Stomach (tissue), 9 donors: ENCODE measurements around the gene LSAMP. TPM values are rescaled to one million over a fixed set of nuclear protein-coding genes. Genes with fewer than 3 reads are reported as not detected.

ENCODE experiments used
- DNase-seq, 2 donors: peaks; one replicate each; pipeline versions ENCODE4 v3.0.0 to v3.0.0-alpha.2; 2013 to 2019
- H3K27ac ChIP-seq, 5 donors: fragments of 200-600 bp in 4 of 5; sonication (generic) in 4 of 5; one replicate each; pipeline ENCODE4 v1.5.1; 2013 to 2019; ENCODE audit warnings: mild to moderate bottlenecking in 1 of 5, moderate library complexity in 1 of 5
- H3K27me3 ChIP-seq, 3 donors: fragments of 200-600 bp; sonication (generic); one replicate each; pipeline ENCODE4 v1.5.1; 2017 to 2019; ENCODE audit warnings: mixed run types in 1 of 3
- H3K36me3 ChIP-seq, 4 donors: fragments of 200-600 bp; sonication (generic); 1 replicate in 3 of 4; 2 replicates in 1 of 4; pipeline ENCODE4 v1.5.1; 2016 to 2019
- H3K4me1 ChIP-seq, 4 donors: fragments of 200-600 bp; sonication (generic); one replicate each; pipeline ENCODE4 v1.5.1; 2016 to 2019
- H3K4me3 ChIP-seq, 4 donors: fragments of 200-600 bp; sonication (generic) in 3 of 4; one replicate each; pipeline ENCODE4 v1.5.1; 2016 to 2019; ENCODE audit warnings: mild to moderate bottlenecking in 1 of 4
- H3K9me3 ChIP-seq, 4 donors: fragments of 200-600 bp; sonication (generic); one replicate each; pipeline ENCODE4 v1.5.1; 2016 to 2019
- EP300 ChIP-seq: sonication (generic); formaldehyde crosslinking; IDR thresholded peaks from one replicate; pipeline ENCODE4 v1.6.1; 2017; ENCODE audit warnings: antibody characterized with exemption
- POLR2A ChIP-seq, 4 donors: fragments of 450-650 bp; IDR thresholded peaks; one replicate each; pipeline ENCODE4 v1.6.1; 2016; ENCODE audit warnings: antibody characterized with exemption in 4 of 4, control low read depth in 2 of 4, mild to moderate bottlenecking in 1 of 4, moderate library complexity in 1 of 4
- POLR2AphosphoS5 ChIP-seq, 3 donors: sonication (generic); formaldehyde crosslinking; IDR thresholded peaks; one replicate each; pipeline ENCODE4 v1.6.1; 2016; ENCODE audit warnings: antibody characterized with exemption in 3 of 3
- WGBS, 5 donors: extraction: QIAGEN DNeasy Blood & Tissue Kit in 3 of 5; methylation state at CpG; one replicate each; pipeline versions ENCODE4 v1.1.5 to v1.1.7; 2013 to 2018; 5-methylcytosine and 5-hydroxymethylcytosine counted together
- intact Hi-C: fragments of 100-400 bp; cut with DNase I; formaldehyde crosslinking; loops from one replicate; pipeline ENCODE4 v1.15.1; 2023; ENCODE audit warnings: low total_unique reads
- polyA plus RNA-seq, 3 donors: library from polyadenylated mRNA; stranded (reverse); fragments of 200-250 nt; gene quantifications; one replicate each; pipeline ENCODE4 v1.2.3, GENCODE V29; 2013
- total RNA-seq, 5 donors: library from RNA; depleted of rRNA; stranded (reverse); fragments of >200 nt; gene quantifications; one replicate each; pipeline versions ENCODE4 v1.1.0 to v1.2.3, GENCODE V29; 2014 to 2016
- TF ChIP-seq, protein P1 (sequence below), 7 experiments: fragments of 450-650 bp in 4 of 7; fragments of 200-600 bp in 3 of 7; sonication (generic) in 3 of 7; IDR thresholded peaks; one replicate each; pipeline ENCODE4 v1.5.1; 2016 to 2019; ENCODE audit warnings: antibody characterized with exemption in 7 of 7, control low read depth in 2 of 7, mild to moderate bottlenecking in 1 of 7
- donor health status: healthy with polysubstance abuse.
- donor health status: Bipolar disorder and iron deficiency.
- donor health status: healthy.

LSAMP gene
- total and polyA plus RNA-seq, 8 donors, result 1.1 to 20.7 (median 1.7) TPM

GRCh38 chr3:116298151-116298550 is 147.1 kb downstream of the LSAMP start:
- H3K9me3 ChIP-seq, result no peaks in the 10 kb centered on the region
- DNase-seq, result no peak
- no peak for TF ChIP-seq EP300
- TF ChIP-seq, protein P1, sequence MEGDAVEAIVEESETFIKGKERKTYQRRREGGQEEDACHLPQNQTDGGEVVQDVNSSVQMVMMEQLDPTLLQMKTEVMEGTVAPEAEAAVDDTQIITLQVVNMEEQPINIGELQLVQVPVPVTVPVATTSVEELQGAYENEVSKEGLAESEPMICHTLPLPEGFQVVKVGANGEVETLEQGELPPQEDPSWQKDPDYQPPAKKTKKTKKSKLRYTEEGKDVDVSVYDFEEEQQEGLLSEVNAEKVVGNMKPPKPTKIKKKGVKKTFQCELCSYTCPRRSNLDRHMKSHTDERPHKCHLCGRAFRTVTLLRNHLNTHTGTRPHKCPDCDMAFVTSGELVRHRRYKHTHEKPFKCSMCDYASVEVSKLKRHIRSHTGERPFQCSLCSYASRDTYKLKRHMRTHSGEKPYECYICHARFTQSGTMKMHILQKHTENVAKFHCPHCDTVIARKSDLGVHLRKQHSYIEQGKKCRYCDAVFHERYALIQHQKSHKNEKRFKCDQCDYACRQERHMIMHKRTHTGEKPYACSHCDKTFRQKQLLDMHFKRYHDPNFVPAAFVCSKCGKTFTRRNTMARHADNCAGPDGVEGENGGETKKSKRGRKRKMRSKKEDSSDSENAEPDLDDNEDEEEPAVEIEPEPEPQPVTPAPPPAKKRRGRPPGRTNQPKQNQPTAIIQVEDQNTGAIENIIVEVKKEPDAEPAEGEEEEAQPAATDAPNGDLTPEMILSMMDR (IDR thresholded peaks at IDR 0.05), result no peak
- TF ChIP-seq POLR2AphosphoS5 (IDR thresholded peaks at IDR 0.05), result no peak
- TF ChIP-seq POLR2A (IDR thresholded peaks at IDR 0.05), result no peak
- H3K36me3 ChIP-seq, result no peaks in the 10 kb centered on the region
- no peak overlapping the region for H3K27ac ChIP-seq
- intact Hi-C loops, result no loop called here
- H3K27me3 ChIP-seq, result no peaks in the 10 kb centered on the region
- H3K4me1 ChIP-seq, result no peaks in the 10 kb centered on the region
- no peak overlapping the region for H3K4me3 ChIP-seq
- 50 to 74% (median 59%) methylated on average over 1 of the region's 1 CpG for WGBS, 5 donors

GRCh38 chr3:116291141-116291540 is 154.1 kb downstream of the LSAMP start:
- Histone ChIP-seq H3K4me1 (no peaks in the 10 kb centered on the region), H3K27ac (no peak overlapping the region), H3K9me3 (no peaks in the 10 kb centered on the region), H3K27me3 (no peaks in the 10 kb centered on the region), H3K36me3 (no peaks in the 10 kb centered on the region), H3K4me3 (no peak overlapping the region)
- no peak for DNase-seq
- intact Hi-C loops, result no loop called here
- no peak for TF ChIP-seq POLR2AphosphoS5 (IDR thresholded peaks at IDR 0.05)
- WGBS, 5 donors, result 78 to 95% (median 92%) methylated on average over 4 of the region's 4 CpGs

DNA sequence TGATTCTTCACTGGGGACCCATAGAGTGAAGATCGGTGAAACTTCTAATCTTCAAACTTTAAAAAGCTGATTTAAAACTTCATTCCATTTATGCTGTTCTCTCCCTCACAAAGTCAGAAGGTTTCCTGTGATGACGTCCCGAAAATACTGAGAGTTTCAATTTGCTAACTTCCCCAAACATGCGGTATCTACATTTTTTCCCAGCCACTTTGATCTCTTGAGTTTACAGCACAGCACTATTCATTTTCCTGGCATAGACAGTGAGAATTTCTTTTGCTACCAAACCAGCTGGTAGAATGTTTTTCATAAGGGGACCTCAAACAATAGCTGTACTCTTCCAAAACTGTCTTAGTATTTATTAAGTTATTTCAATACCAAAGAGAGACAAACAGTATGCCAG is 156.8 kb downstream of the LSAMP start:
- H3K27ac ChIP-seq, result no peak overlapping the region
- no peaks in the 10 kb centered on the region for H3K36me3 ChIP-seq
- H3K4me1 ChIP-seq, result no peaks in the 10 kb centered on the region
- H3K27me3 ChIP-seq, result no peaks in the 10 kb centered on the region
- WGBS, 5 donors, result 53 to 75% (median 73%) methylated on average over 4 of the region's 4 CpGs
- H3K9me3 ChIP-seq, result no peaks in the 10 kb centered on the region
- DNase-seq, result peak in 1 of 2 donors; percentile 32
- intact Hi-C loops, result no loop called here
- TF ChIP-seq POLR2A (IDR thresholded peaks at IDR 0.05) (no peak), POLR2AphosphoS5 (IDR thresholded peaks at IDR 0.05) (no peak), EP300 (no peak)
- TF ChIP-seq, protein P1 (IDR thresholded peaks at IDR 0.05), result no peak
- H3K4me3 ChIP-seq, result no peak overlapping the region

DNA sequence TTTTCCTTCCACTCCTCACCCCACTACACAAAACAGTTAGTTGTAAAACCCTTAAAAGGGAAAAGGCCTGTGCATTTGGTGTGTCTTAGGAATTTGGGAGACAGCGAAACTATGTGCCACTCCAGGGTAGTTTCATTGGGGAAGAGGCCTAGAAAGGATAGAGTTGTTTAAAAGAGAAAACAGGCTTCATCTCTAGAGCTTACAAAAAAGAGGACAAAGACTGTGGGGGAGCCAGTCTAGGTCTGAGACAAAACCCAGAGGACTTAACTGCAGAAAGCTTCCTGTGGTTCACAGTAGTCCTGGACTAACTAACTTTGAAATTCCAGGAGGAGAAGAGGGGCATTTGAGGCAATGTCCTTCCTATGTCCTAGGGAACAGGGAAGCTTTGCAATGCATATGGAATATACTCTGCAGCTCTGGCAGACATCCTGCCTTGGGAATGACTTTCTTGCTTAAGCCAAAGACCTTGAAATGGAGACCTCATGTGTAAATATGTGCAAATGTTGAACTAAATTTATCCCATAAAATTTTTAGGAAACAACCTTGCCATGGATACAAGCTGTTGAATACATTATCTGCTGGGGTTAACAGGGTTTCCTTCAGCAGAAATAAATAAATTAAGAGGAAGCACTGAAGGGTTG is 159.4 kb downstream of the LSAMP start:
- intact Hi-C loops, result no loop called here
- Histone ChIP-seq H3K9me3 (no peaks in the 10 kb centered on the region), H3K36me3 (no peaks in the 10 kb centered on the region), H3K4me1 (no peaks in the 10 kb centered on the region), H3K27ac (no peak overlapping the region), H3K4me3 (no peak overlapping the region), H3K27me3 (no peaks in the 10 kb centered on the region)
- DNase-seq, result peak in 1 of 2 donors; percentile 18
- WGBS, 5 donors, result 69 to 100% (median 84%) methylated on average over 1 of the region's 1 CpG
- TF ChIP-seq POLR2AphosphoS5 (IDR thresholded peaks at IDR 0.05) (no peak), POLR2A (IDR thresholded peaks at IDR 0.05) (no peak), EP300 (no peak)
- TF ChIP-seq, protein P1 (IDR thresholded peaks at IDR 0.05), result no peak
